ENCODE data around the gene DPEP2NB. TPM values are rescaled to one million over a fixed set of nuclear protein-coding genes. Genes with fewer than 3 reads are reported as not detected.

The DPEP2NB gene
- total and polyA plus RNA-seq, 2 donors (not counting 3 experiments of a cell fraction or from before 2014, with no cell fraction given) = not detected

DNA sequence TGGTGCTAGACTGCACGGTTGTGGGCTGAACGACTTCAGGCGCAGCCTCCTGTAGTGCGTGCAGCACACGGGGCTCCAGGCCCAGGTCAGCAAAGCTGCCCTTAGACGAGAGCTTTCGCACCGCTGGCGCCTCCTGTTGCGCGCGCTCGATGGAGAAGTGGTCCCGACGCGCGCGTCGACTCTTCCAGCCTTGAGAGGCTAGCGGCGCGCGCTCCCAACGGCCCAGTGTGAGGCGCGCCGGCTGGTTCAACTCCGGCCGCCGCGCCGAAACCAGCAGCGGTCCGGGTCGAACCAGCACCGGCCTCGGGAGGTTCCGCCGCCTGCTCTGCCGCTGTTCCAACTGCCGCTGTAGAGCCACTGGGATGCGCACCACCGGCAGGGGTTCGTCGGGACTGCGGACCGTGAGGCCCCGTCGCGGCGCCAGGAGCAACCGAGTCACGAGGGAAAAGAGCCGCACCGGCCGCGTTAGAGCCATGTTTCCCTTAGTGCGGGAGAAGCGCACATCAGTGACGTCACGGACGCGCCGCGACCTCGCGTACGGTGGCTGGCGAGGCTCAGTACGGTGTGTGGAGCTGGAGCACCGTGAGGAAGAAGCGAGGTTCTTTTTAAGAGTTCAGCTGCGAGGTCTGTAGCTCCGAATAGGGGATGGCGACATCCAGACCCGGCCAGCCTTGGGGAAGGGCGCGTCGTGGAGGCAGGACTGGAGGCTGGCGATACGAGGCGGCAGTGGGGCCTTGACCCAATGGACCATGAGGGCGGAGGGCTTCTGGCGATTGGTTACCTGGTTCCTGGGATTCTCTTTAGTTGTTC, 7.2 kb upstream of the DPEP2NB start, which contains the start of the genes DDX28 and DUS2:
Gene DDX28, minus strand, starts transcription at position 505 of the 810 bp plus-strand sequence. Its CDS starts 30 bp downstream, at position 475.
Gene DUS2, plus strand, starts transcription at position 557 of the 810 bp plus-strand sequence. CDS start 14,740 bp downstream, outside the sequence.
- TSS peak; percentile 56 for BruUV-seq (replicated peaks)
- Histone ChIP-seq H3K27me3 (ENCODE audit: control insufficient read depth in 2 of 2, insufficient read depth in 2 of 2, low read length in 2 of 2) (no peaks in the 10 kb centered on the region), H3K79me2 (ENCODE audit: control insufficient read depth, insufficient read depth, low read length) (peaks cover 28% of the 10 kb centered on the region), H3K9me3 (replicated peaks; ENCODE audit: control insufficient read depth, insufficient read depth, low read length) (no peaks in the 10 kb centered on the region), H3K36me3 (ENCODE audit: control insufficient read depth in 2 of 2, extremely low read depth in 1 of 2, insufficient read depth in 2 of 2, low read length in 2 of 2) (peaks cover 0 to 2% of the 10 kb centered on the region in 2 experiments), H3K4me3 (replicated peaks in 1 of 3; ENCODE audit: insufficient read depth in 1 of 3, low read depth in 1 of 3, low read length in 3 of 3) (peak within 1 kb of the TSS; percentile 84 to 94 (median 92)), H3K9me1 (replicated peaks; ENCODE audit: control insufficient read depth, extremely low read depth, insufficient read depth, low read length) (no peaks in the 10 kb centered on the region), H2AFZ (ENCODE audit: low read depth, low read length) (peak within 1 kb of the TSS; percentile 75), H3K4me1 (ENCODE audit: control insufficient read depth, extremely low read depth, insufficient read depth, low read length) (peaks cover 14% of the 10 kb centered on the region), H3K27ac (ENCODE audit: insufficient read depth, low read depth, low read length) (peak within 1 kb of the TSS; percentile 56), H3K4me2 (ENCODE audit: insufficient read depth, low read length) (peak within 1 kb of the TSS; percentile 90), H4K20me1 (replicated peaks; ENCODE audit: control insufficient read depth, extremely low read depth, insufficient read depth, low read length) (no peaks in the 10 kb centered on the region), H3K9ac (replicated peaks; ENCODE audit: extremely low read depth, insufficient read depth, low read length) (peak within 1 kb of the TSS; percentile 90)
- CTCF ChIA-PET = interaction anchor here (0.5 to 2.3 kb wide), 8 partner anchors 11 to 255 kb away, joined by 3 to 13 read pairs (median 6); no protein-coding TSS in a partner anchor
- intact Hi-C loops (cut with micrococcal nuclease) = loop anchor here (1.0 to 2.0 kb wide), 2 partner anchors 30 to 62 kb away; partner anchors contain the start of gene NFATC3
- dilution Hi-C loops (cut with MboI; ENCODE audit: extremely low pct_ligation_motif_present, low sequenced_read_pairs) = no loop called here
- POLR2A ChIA-PET = interaction anchor here (0.6 to 0.9 kb wide), 2 partner anchors 17 to 62 kb away, joined by 3 read pairs; no protein-coding TSS in a partner anchor
- FAIRE-seq = peak; percentile 73
- no peak for TF ChIP-seq FOS (IDR thresholded peaks at IDR 0.05; ENCODE audit: borderline replicate concordance, insufficient read depth, low read length)
- peak; percentile 95 for TF ChIP-seq POLR2AphosphoS5 (IDR thresholded peaks at IDR 0.05; ENCODE audit: insufficient read depth, low read depth, low read length)
- TF ChIP-seq JUN (IDR thresholded peaks at IDR 0.05; ENCODE audit: borderline replicate concordance, insufficient read depth, insufficient read length, low read depth) = peak; percentile 32
- TF ChIP-seq POLR2A (IDR thresholded peaks at IDR 0.05; ENCODE audit: low read depth, low read length) = peak; percentile 82
- TF ChIP-seq GATA2 (IDR thresholded peaks at IDR 0.05; ENCODE audit: insufficient read depth, insufficient read length, low read depth, low read length) = no peak
- TF ChIP-seq MAX (IDR thresholded peaks at IDR 0.05; ENCODE audit: insufficient read depth, insufficient read length) = peak; percentile 86
- peak; percentile 96 for TF ChIP-seq MYC (IDR thresholded peaks at IDR 0.05; ENCODE audit: low read depth, low read length)
- TF ChIP-seq EZH2 (IDR thresholded peaks at IDR 0.05; ENCODE audit: borderline replicate concordance, low read depth, low read length, severe bottlenecking) = no peak
- no peak for TF ChIP-seq CTCF (IDR thresholded peaks at IDR 0.05; ENCODE audit: extremely low read depth in 1 of 2, insufficient read depth in 1 of 2, low read depth in 1 of 2, low read length in 2 of 2)
- DNase-seq (ENCODE audit: low read depth, low spot score) = peak; percentile 95

All from endothelial cell of umbilical vein (primary cell).